DND-41 (cell line): Measurements from ENCODE around the gene SLC7A6OS.

Source experiments
- EZH2 ChIP-seq: IDR thresholded peaks from 3 replicates; pipeline ENCODE4 v1.6.1; 2012; ENCODE audit warnings: borderline replicate concordance, low read depth, mild to moderate bottlenecking, moderate library complexity, low read length, inconsistent platforms; ENCODE audit not compliant: severe bottlenecking
- TF ChIP-seq, protein P1 (sequence below): IDR thresholded peaks from 2 replicates; pipeline ENCODE4 v1.5.1; 2012; ENCODE audit warnings: borderline replicate concordance, low read length, moderate library complexity, mild to moderate bottlenecking; ENCODE audit not compliant: poor library complexity, severe bottlenecking; ENCODE audit errors: extremely low read depth

DNA sequence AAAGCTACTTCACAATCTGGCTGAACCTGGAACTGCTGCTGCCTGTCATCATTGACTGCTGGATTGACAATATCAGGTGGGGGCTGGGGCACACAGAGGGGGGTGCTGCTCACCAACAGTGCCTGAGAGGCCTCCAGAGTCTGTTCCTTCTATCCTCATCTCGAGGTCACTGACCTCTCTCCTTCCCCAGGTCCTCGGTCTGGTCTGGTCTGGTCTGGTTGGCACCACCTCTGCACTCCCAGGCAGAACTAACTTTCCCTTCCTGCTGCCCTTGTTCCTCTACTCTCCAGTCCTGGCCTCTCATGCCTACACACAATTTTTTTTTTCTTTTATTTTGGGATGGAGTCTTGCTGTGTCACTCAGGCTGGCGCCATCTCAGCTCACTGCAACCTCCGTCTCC lies 61.4 kb downstream of the SLC7A6OS start:
- TF ChIP-seq EZH2, result no peak
- TF ChIP-seq, protein P1, sequence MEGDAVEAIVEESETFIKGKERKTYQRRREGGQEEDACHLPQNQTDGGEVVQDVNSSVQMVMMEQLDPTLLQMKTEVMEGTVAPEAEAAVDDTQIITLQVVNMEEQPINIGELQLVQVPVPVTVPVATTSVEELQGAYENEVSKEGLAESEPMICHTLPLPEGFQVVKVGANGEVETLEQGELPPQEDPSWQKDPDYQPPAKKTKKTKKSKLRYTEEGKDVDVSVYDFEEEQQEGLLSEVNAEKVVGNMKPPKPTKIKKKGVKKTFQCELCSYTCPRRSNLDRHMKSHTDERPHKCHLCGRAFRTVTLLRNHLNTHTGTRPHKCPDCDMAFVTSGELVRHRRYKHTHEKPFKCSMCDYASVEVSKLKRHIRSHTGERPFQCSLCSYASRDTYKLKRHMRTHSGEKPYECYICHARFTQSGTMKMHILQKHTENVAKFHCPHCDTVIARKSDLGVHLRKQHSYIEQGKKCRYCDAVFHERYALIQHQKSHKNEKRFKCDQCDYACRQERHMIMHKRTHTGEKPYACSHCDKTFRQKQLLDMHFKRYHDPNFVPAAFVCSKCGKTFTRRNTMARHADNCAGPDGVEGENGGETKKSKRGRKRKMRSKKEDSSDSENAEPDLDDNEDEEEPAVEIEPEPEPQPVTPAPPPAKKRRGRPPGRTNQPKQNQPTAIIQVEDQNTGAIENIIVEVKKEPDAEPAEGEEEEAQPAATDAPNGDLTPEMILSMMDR, result no peak
